A549 (cell line): ENCODE data around the gene PYGL.

Experiments
- CTCF ChIP-seq: fragments of >200 bp; sonication (Bioruptor Twin); formaldehyde crosslinking; IDR thresholded peaks from 3 replicates; pipeline ENCODE4 v1.5.1; 2016
- EP300 ChIP-seq, 2 experiments: fragments of >200 bp; sonication (Bioruptor Twin); formaldehyde crosslinking; IDR thresholded peaks; 2 replicates in 1 of 2; 3 replicates in 1 of 2; pipeline ENCODE4 v1.6.1; 2016 to 2017
- ESRRA ChIP-seq: fragments of 150-350 bp; IDR thresholded peaks from 2 replicates; pipeline ENCODE4 v1.6.1; 2014; ENCODE audit warnings: mild to moderate bottlenecking, low read length, borderline replicate concordance
- HDAC2 ChIP-seq: fragments of 200-600 bp; sonication (generic); IDR thresholded peaks from 2 replicates; pipeline ENCODE4 v1.6.1; 2016
- HMGXB4 ChIP-seq: fragments of 250-450 bp; sonication (Bioruptor Pico); IDR thresholded peaks from 2 replicates; pipeline ENCODE4 v1.5.0; 2021; ENCODE audit warnings: mild to moderate bottlenecking, moderate library complexity, borderline replicate concordance
- MAX ChIP-seq: IDR thresholded peaks from 2 replicates; pipeline ENCODE4 v1.6.1; 2012
- MAZ ChIP-seq: fragments of 150-350 bp; IDR thresholded peaks from 2 replicates; pipeline ENCODE4 v1.6.1; 2014; ENCODE audit warnings: antibody characterized with exemption, low read depth, low read length, borderline replicate concordance
- REST ChIP-seq: fragments of 200-600 bp; sonication (generic); IDR thresholded peaks from 2 replicates; pipeline ENCODE4 v1.6.1; 2016; ENCODE audit warnings: antibody characterized with exemption, mild to moderate bottlenecking, moderate library complexity

GRCh38 chr14:50920482-50921230 lies 23.6 kb downstream of the PYGL start:
- TF ChIP-seq CTCF (no peak), HDAC2 (no peak), MAX (no peak), ESRRA (no peak), EP300 (IDR thresholded peaks at IDR 0.05) (no peak), REST (no peak), HMGXB4 (CRISPR knock-in tag) (no peak), MAZ (no peak)
